Stomach (tissue), 4 donors: ENCODE data around the gene LRRC8A.
A peak's percentile ranks its signal among the peaks of the same experiment; 100 is the strongest.

Experiments used
- EP300 ChIP-seq: sonication (generic); formaldehyde crosslinking; IDR thresholded peaks from one replicate; pipeline ENCODE4 v1.6.1; 2017; ENCODE audit warnings: antibody characterized with exemption
- POLR2A ChIP-seq, 4 donors: fragments of 450-650 bp; IDR thresholded peaks; one replicate each; pipeline ENCODE4 v1.6.1; 2016; ENCODE audit warnings: antibody characterized with exemption in 4 of 4, control low read depth in 2 of 4, mild to moderate bottlenecking in 1 of 4, moderate library complexity in 1 of 4
- POLR2AphosphoS5 ChIP-seq, 3 donors: sonication (generic); formaldehyde crosslinking; IDR thresholded peaks; one replicate each; pipeline ENCODE4 v1.6.1; 2016; ENCODE audit warnings: antibody characterized with exemption in 3 of 3
- TF ChIP-seq, protein P1 (sequence below), 7 experiments: fragments of 450-650 bp in 4 of 7; fragments of 200-600 bp in 3 of 7; sonication (generic) in 3 of 7; IDR thresholded peaks; one replicate each; pipeline ENCODE4 v1.5.1; 2016 to 2019; ENCODE audit warnings: antibody characterized with exemption in 7 of 7, control low read depth in 2 of 7, mild to moderate bottlenecking in 1 of 7

DNA sequence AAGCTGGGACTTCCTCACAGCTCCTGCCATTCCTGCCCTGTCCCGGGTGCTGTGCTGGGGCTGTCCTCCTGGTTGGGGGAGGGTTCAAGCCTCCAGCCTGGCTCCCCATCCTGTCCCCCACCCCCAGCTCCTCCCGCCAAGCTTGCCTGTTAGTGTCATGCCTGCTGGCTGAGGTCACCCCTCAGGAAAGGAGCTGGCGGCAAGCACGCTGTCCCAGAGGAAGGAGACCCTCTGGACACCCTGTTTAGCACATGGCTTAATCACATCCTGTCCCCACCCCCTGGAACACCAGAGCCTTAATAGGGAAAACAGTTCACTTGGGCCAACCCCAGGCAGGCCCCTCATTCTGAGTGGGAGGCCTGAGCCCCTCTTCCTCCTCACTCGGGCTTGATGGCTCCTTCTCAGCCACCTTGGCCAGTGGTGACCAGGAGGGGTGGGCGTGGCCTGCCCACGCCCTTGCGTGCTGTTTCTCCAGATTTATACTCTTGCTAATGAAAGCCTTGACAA, 29.6 kb downstream of the LRRC8A start:
- TF ChIP-seq, protein P1, sequence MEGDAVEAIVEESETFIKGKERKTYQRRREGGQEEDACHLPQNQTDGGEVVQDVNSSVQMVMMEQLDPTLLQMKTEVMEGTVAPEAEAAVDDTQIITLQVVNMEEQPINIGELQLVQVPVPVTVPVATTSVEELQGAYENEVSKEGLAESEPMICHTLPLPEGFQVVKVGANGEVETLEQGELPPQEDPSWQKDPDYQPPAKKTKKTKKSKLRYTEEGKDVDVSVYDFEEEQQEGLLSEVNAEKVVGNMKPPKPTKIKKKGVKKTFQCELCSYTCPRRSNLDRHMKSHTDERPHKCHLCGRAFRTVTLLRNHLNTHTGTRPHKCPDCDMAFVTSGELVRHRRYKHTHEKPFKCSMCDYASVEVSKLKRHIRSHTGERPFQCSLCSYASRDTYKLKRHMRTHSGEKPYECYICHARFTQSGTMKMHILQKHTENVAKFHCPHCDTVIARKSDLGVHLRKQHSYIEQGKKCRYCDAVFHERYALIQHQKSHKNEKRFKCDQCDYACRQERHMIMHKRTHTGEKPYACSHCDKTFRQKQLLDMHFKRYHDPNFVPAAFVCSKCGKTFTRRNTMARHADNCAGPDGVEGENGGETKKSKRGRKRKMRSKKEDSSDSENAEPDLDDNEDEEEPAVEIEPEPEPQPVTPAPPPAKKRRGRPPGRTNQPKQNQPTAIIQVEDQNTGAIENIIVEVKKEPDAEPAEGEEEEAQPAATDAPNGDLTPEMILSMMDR (IDR thresholded peaks at IDR 0.05): no peak
- TF ChIP-seq EP300 (no peak), POLR2AphosphoS5 (IDR thresholded peaks at IDR 0.05) (peak in 2 of 3 donors; percentile 38 to 59), POLR2A (IDR thresholded peaks at IDR 0.05) (no peak)
